Breast epithelium (tissue), 3 donors: ENCODE measurements around the gene KLHL12.

Experiments
- POLR2A ChIP-seq: fragments of 450-650 bp; IDR thresholded peaks from one replicate; pipeline ENCODE4 v1.6.1; 2016; ENCODE audit warnings: antibody characterized with exemption, mild to moderate bottlenecking, moderate library complexity
- POLR2AphosphoS5 ChIP-seq, 3 donors: sonication (generic); formaldehyde crosslinking; IDR thresholded peaks; one replicate each; pipeline ENCODE4 v1.6.1; 2017; ENCODE audit warnings: antibody characterized with exemption in 3 of 3
- TF ChIP-seq, protein P1 (sequence below), 3 donors: fragments of 450-650 bp; IDR thresholded peaks; one replicate each; pipeline ENCODE4 v1.5.1; 2016 to 2017; ENCODE audit warnings: antibody characterized with exemption in 3 of 3, mild to moderate bottlenecking in 3 of 3, moderate library complexity in 3 of 3

DNA sequence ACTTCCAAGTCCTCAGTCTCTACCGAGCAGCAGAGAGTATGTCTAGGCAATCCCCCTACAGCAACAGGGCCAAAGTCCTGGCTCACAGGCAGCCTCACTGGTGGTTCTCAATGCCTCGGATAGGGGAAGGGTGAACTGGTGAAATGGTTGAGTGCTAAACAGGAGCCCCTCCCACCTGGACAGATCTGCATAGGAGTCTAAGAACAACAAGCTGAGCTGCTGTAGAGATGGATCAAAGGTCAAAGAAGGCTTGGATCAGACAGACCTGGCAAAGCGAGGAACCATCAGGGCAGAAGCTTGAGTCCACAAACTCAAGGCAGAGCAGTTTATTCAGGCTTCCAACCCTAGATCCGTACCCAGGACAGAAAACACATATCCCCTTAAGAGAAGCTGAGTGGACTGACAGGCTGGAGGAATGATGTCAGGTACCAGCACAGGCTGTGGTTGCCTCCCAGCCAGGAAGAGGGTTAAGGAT, 69.9 kb downstream of the KLHL12 start:
- TF ChIP-seq, protein P1, sequence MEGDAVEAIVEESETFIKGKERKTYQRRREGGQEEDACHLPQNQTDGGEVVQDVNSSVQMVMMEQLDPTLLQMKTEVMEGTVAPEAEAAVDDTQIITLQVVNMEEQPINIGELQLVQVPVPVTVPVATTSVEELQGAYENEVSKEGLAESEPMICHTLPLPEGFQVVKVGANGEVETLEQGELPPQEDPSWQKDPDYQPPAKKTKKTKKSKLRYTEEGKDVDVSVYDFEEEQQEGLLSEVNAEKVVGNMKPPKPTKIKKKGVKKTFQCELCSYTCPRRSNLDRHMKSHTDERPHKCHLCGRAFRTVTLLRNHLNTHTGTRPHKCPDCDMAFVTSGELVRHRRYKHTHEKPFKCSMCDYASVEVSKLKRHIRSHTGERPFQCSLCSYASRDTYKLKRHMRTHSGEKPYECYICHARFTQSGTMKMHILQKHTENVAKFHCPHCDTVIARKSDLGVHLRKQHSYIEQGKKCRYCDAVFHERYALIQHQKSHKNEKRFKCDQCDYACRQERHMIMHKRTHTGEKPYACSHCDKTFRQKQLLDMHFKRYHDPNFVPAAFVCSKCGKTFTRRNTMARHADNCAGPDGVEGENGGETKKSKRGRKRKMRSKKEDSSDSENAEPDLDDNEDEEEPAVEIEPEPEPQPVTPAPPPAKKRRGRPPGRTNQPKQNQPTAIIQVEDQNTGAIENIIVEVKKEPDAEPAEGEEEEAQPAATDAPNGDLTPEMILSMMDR (IDR thresholded peaks at IDR 0.05) = no peak
- TF ChIP-seq POLR2A (no peak), POLR2AphosphoS5 (IDR thresholded peaks at IDR 0.05) (no peak)
